ENCODE data around the gene PDZRN4. TPM values are rescaled to one million over a fixed set of nuclear protein-coding genes. Genes with fewer than 3 reads are reported as not detected.
"Not testable (repeated sequence)": the region's sequence is repeated elsewhere in the genome, so short reads cannot be mapped to it uniquely, and the experiment has no call there.

Gene PDZRN4
- total RNA-seq, 2 experiments from 2014 or later = not detected

DNA sequence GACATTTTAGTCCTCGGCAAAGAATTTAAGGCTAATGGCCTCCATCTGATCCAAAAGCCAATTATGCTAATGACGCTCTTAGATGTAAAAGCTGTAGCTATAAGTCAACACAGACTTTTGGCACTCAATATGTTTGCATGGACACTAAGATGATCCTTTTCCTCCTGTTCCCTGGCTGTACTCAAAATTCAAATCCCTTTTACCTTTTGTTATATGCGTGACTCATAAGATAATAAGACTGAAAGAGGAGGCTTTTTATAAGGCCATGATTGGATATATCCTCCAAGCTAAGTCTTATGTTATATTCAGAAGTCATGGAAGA is 89.8 kb downstream of the PDZRN4 start:
- no peaks in the 10 kb centered on the region for H3K4me1 Mint-ChIP-seq
- no peak overlapping the region for H3K4me3 Mint-ChIP-seq
- POLR2A ChIA-PET = no interaction called here
- CTCF ChIA-PET = interaction anchor here (2.7 kb wide), 1 partner anchor 746 kb away, joined by 19 read pairs; no protein-coding TSS in a partner anchor
- no peak overlapping the region for H3K27ac Mint-ChIP-seq
- no peaks in the 10 kb centered on the region for H3K36me3 Mint-ChIP-seq (ENCODE audit: low read depth)
- H3K9me3 Mint-ChIP-seq = no peaks in the 10 kb centered on the region
- H3K27me3 Mint-ChIP-seq = no peaks in the 10 kb centered on the region
- DNase-seq = no peak

DNA sequence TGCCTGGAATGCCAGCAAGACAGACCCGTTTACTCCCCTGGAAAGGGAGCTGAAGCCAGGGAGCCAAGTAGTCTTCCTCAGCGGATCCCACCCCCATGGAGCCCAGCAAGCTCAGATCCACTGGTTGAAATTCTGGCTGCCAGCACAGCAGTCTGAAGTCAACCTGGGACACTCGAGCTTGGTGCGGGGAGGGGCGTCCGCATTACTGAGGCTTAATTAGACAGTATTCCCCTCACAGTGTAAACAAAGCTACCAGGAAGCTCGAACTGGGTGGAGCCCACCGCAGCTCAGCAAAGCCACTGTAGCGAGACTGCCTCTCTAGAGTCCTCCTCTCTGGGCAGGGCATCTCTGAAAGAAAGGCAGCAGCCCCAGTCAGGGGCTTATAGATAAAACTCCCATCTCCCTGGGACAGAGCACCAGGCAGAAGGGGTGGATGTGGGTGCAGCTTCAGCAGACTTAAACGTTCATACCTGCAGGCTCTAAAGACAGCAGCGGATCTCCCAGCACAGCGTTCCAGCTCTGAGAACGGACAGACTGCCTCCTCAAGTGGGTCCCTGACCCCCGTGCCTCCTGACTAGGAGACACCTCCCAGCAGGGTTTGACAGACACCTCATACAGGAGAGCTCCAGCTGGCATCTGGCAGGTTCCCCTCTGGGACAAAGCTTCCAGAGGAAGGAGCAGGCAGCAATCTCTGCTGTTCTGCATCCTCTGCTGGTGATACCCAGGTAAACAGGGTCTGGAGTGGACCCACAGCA is 92.4 kb downstream of the PDZRN4 start:
- H3K27me3 Mint-ChIP-seq; DNase-seq; CTCF ChIA-PET; H3K36me3 Mint-ChIP-seq (ENCODE audit: low read depth); H3K9me3 Mint-ChIP-seq; H3K4me1 Mint-ChIP-seq; POLR2A ChIA-PET; H3K4me3 Mint-ChIP-seq; H3K27ac Mint-ChIP-seq: not testable (repeated sequence)

DNA sequence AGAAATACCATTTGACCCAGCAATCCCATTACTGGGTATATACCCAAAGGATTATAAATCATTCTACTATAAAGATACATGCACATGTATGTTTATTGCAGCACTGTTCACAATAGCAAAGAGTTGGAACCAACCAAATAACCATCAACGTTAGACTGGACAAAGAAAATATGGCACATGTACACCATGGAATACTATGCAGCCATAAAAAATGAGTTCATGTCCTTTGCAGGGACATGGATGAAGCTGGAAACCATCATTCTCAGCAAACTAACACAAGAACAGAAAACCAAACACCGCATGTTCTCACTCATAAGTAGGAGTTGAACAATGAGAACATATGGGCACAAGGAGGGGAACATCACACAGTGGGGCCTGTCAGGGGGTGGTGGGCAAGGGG is 97.3 kb downstream of the PDZRN4 start:
- H3K4me1 Mint-ChIP-seq; DNase-seq; POLR2A ChIA-PET; H3K36me3 Mint-ChIP-seq (ENCODE audit: low read depth); H3K27me3 Mint-ChIP-seq; H3K27ac Mint-ChIP-seq; CTCF ChIA-PET; H3K4me3 Mint-ChIP-seq; H3K9me3 Mint-ChIP-seq: not testable (repeated sequence)

DNA sequence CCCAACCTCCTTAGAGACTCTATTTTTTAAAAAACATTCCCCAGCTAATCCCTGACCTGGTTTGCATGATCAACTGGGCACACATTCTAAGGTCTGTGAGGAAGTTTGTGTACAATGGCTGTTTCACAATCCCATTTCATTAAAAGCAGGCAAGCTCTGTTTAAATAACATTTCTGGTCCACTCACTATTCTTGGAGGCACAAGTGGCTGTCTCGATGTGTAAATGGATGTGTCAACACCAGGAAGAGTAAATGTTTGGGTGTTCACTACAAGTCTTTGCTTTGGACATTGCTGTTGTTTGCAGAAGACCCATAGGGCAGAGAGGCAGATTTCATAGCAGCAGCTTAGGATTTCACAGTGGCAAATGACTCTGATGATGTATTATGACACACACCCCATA is 98.3 kb downstream of the PDZRN4 start:
- no peak for DNase-seq
- Mint-ChIP-seq H3K27me3 (no peaks in the 10 kb centered on the region), H3K27ac (no peak overlapping the region), H3K4me3 (no peak overlapping the region), H3K9me3 (no peaks in the 10 kb centered on the region), H3K4me1 (no peaks in the 10 kb centered on the region), H3K36me3 (ENCODE audit: low read depth) (no peaks in the 10 kb centered on the region)
- ChIA-PET POLR2A (no interaction called here), CTCF (no interaction called here)

DNA sequence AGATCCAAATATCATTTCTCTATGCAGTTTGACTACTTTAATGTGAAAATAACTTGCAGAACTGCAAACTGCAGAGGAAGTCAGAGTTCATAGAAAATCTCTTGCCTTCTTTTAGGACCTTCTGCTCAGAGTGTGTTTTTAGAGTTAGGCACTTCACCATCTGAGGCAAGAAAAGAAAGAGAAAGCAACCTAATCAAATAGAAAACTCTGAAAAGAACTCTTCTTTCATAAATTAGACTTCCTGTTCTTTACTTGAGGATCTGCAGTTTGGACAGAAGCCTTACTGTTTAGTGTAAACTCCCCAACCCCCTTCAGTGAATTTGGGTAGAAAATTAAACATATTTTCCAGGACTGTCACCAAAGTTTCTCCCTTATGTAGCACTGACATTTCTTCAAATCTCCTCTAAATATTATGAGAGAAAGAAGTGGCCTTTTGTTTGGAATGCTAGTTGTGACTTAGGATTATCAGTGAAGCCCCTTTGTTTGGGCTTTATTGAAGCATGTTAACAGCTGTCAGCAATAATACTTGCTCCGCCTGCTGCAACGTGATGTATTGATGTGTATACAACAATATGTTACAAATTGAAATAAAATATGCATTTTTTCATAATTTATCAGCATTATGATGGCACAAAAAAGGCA is 99.5 kb downstream of the PDZRN4 start:
- H3K27ac Mint-ChIP-seq = no peak overlapping the region
- H3K4me3 Mint-ChIP-seq = no peak overlapping the region
- ChIA-PET POLR2A (no interaction called here), CTCF (no interaction called here)
- no peaks in the 10 kb centered on the region for H3K4me1 Mint-ChIP-seq
- H3K27me3 Mint-ChIP-seq = no peaks in the 10 kb centered on the region
- no peaks in the 10 kb centered on the region for H3K36me3 Mint-ChIP-seq (ENCODE audit: low read depth)
- DNase-seq = no peak
- H3K9me3 Mint-ChIP-seq = no peaks in the 10 kb centered on the region

DNA sequence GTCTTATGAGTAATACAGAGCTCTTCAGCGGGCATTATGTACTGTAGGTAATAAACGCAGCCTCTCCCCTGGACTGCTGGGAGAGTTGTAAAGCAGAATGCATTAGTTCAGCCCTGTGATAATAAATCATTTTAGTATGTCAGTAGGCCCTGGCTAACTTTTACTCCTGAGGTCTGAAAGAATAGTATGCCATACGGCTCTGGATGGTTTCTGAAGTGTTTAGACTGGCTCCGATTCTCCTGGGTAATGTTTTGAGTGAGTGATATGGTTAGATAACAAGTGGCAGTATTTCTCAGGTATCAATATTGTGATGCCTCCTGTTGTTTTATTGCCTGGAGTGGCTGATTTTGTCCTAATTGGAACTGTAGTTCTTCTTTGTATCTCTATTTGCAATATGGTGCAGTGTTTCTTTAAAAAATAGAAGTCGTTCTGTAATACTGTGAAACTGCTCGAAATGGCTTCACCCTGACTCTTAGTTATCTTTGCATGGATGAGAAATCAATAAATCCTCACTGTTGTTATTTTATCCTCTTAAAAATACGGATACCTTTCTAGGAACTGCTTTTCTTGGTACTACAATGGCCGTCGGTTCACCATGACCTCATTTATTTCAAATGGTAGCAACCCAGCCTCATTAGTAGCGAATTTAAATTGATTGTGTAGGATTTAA is 100.2 kb downstream of the PDZRN4 start:
- Mint-ChIP-seq H3K27ac (no peak overlapping the region), H3K36me3 (ENCODE audit: low read depth) (no peaks in the 10 kb centered on the region), H3K4me3 (no peak overlapping the region), H3K4me1 (no peaks in the 10 kb centered on the region), H3K27me3 (no peaks in the 10 kb centered on the region), H3K9me3 (no peaks in the 10 kb centered on the region)
- ChIA-PET POLR2A (no interaction called here), CTCF (no interaction called here)
- DNase-seq = no peak

DNA sequence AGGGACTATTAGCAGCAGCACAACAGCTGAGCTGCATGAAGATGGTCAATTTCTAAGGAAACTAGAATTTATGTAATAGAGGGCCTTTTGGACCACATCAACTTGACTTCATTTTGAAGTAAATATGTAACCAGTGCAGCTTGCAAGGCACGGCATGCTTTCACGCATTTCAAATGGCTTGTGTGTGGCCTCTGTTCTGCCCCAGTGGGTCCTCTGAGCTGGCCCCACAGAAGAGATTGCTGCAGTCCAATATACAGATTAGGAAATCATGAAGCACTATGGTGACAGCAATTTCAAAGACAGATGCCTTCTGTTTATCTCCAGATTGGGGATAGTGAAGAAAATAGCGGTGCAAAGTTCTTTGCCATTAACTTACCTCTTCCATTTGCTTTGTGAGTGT is 101.4 kb downstream of the PDZRN4 start:
- no peak for DNase-seq
- H3K27me3 Mint-ChIP-seq = no peaks in the 10 kb centered on the region
- POLR2A ChIA-PET = no interaction called here
- H3K9me3 Mint-ChIP-seq = no peaks in the 10 kb centered on the region
- H3K4me3 Mint-ChIP-seq = no peak overlapping the region
- H3K4me1 Mint-ChIP-seq = no peaks in the 10 kb centered on the region
- H3K36me3 Mint-ChIP-seq (ENCODE audit: low read depth) = no peaks in the 10 kb centered on the region
- H3K27ac Mint-ChIP-seq = no peak overlapping the region
- CTCF ChIA-PET = no interaction called here

DNA sequence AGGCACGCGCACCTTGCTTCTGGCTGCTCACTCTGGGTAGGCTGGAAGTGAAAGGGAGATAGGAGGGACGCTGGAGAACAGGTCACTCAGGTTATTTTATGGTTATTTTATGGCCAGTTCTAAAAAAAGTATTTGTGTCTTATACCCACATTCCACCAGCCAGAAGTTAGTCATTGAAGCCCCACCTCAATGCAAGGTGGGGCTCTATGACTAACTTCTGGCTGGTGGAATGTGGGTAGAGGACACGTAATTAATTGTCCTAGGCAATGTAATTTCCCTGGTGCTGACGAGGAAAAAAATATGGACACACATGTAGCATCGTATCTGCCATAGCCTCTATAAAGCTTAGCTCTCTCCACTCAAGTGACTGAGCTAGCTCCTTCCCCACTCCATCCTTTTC is 104.9 kb downstream of the PDZRN4 start:
- CTCF ChIA-PET = no interaction called here
- no peaks in the 10 kb centered on the region for H3K4me1 Mint-ChIP-seq
- H3K27ac Mint-ChIP-seq = no peak overlapping the region
- no peak overlapping the region for H3K4me3 Mint-ChIP-seq
- DNase-seq = no peak
- H3K27me3 Mint-ChIP-seq = no peaks in the 10 kb centered on the region
- POLR2A ChIA-PET = interaction anchor here (0.7 kb wide), 1 partner anchor 16 kb away, joined by 3 read pairs; no protein-coding TSS in a partner anchor
- no peaks in the 10 kb centered on the region for H3K36me3 Mint-ChIP-seq (ENCODE audit: low read depth)
- H3K9me3 Mint-ChIP-seq = no peaks in the 10 kb centered on the region

DNA sequence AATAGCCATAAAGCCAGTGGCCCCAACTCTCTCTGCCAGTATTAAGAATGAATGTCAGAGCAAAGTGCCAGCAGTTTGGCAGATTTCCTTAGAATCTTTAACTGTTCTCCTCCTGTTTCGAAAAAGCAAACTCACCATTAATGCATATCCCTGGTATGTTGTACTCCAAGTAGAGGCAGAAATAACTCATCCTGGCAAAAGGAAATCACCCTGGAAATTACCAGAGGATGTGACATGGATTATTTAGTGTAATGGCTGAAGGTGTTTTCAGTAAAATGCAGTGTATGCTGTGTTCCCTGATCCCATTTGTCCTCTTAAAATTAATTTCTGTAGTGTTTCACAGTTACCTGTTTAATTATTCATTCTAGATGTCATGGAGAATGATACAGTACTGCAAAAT is 105.3 kb downstream of the PDZRN4 start:
- no peak for DNase-seq
- POLR2A ChIA-PET = interaction anchor here (0.7 kb wide), 1 partner anchor 16 kb away, joined by 3 read pairs; no protein-coding TSS in a partner anchor
- Mint-ChIP-seq H3K27ac (no peak overlapping the region), H3K4me1 (no peaks in the 10 kb centered on the region), H3K27me3 (no peaks in the 10 kb centered on the region), H3K36me3 (ENCODE audit: low read depth) (no peaks in the 10 kb centered on the region), H3K4me3 (no peak overlapping the region), H3K9me3 (no peaks in the 10 kb centered on the region)
- CTCF ChIA-PET = no interaction called here

DNA sequence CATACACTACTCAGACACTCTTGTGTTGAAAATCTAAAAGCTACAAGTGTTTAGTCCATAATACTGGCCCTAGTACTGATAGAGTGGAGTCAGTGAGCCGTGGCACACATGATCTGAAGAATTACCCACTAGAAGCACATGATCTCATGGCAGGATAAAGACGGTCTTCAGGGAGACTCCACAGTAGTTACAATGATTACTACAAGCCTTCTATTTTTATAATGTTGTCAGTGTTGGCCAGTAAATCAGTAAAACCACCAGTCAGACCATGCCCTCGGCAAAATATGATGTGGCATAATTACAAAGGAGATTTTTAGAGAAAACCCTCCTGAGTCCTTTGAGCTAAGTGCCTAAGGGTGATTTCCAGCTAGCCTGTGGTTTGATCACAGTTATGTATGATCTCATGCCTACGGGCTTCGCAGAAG is 114.9 kb downstream of the PDZRN4 start:
- Mint-ChIP-seq H3K9me3 (no peaks in the 10 kb centered on the region), H3K27me3 (no peaks in the 10 kb centered on the region), H3K36me3 (ENCODE audit: low read depth) (no peaks in the 10 kb centered on the region), H3K4me1 (no peaks in the 10 kb centered on the region), H3K27ac (no peak overlapping the region), H3K4me3 (no peak overlapping the region)
- DNase-seq = no peak
- ChIA-PET CTCF (no interaction called here), POLR2A (interaction anchor here (1.3 kb wide), 1 partner anchor 26 kb away, joined by 3 read pairs; no protein-coding TSS in a partner anchor)

DNA sequence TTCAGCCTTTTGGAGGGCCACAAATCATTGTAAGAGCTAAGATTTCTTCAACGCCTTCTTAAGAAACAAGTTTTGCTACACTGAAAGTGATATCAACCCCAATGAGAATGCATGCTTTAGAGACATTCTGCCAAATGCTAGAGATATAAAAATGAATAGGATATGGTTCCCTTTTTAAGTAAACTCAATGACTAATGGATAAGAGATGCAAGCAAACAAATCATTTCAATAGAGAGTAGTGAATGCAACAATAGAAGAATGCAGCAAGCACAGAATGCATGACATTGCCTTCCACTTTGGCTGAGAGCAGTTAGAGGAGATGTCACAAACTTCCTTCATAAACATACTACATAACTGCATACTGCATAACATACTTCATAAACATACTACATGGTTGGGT is 116.4 kb downstream of the PDZRN4 start:
- H3K4me1 Mint-ChIP-seq = no peaks in the 10 kb centered on the region
- no peaks in the 10 kb centered on the region for H3K9me3 Mint-ChIP-seq
- no peaks in the 10 kb centered on the region for H3K27me3 Mint-ChIP-seq
- POLR2A ChIA-PET = no interaction called here
- no peak overlapping the region for H3K27ac Mint-ChIP-seq
- no peaks in the 10 kb centered on the region for H3K36me3 Mint-ChIP-seq (ENCODE audit: low read depth)
- no peak for DNase-seq
- H3K4me3 Mint-ChIP-seq = no peak overlapping the region
- CTCF ChIA-PET = no interaction called here

DNA sequence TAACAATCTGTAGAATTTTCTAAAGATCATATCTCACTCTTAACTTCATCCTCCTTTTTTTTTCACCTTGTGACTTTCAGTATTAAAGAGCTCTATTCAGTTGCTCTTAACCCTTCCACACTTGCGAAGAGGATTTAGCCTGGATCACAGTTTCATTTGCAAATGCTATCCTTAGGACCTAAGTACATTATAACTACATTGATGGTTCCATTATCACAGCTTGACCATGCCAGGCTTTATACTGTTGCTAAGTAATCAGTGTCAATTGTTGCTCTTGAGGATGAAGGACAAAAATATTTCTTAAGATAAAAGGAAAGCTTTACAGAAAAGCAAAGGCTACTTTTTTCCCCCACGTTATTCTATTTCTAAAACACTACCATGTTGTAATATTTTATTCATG is 122.2 kb downstream of the PDZRN4 start:
- Mint-ChIP-seq H3K9me3 (no peaks in the 10 kb centered on the region), H3K4me3 (no peak overlapping the region), H3K4me1 (no peaks in the 10 kb centered on the region), H3K27me3 (no peaks in the 10 kb centered on the region), H3K27ac (no peak overlapping the region), H3K36me3 (ENCODE audit: low read depth) (no peaks in the 10 kb centered on the region)
- ChIA-PET CTCF (no interaction called here), POLR2A (no interaction called here)
- no peak for DNase-seq

DNA sequence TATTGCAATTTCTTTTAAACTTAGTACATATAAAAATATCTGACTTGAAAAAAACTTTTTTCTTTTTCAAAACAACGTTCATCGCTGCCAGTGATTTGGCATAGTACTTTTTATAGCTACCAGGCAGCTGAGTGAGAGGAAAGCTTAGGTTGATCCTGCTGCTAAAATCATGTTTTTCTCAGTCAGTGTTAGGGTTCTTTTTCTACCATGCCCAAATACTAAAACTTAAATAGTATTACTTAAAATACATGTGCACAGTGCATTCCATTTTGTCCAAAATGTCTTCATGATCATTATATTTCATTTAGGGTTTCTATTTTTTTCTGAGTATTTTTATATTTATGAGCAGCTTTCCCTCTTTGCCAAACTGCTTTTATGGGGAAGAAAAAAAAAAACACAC is 123.8 kb downstream of the PDZRN4 start:
- Mint-ChIP-seq H3K36me3 (ENCODE audit: low read depth) (no peaks in the 10 kb centered on the region), H3K27me3 (no peaks in the 10 kb centered on the region), H3K4me1 (no peaks in the 10 kb centered on the region), H3K27ac (no peak overlapping the region), H3K9me3 (no peaks in the 10 kb centered on the region), H3K4me3 (no peak overlapping the region)
- no peak for DNase-seq
- POLR2A ChIA-PET = no interaction called here
- CTCF ChIA-PET = no interaction called here

DNA sequence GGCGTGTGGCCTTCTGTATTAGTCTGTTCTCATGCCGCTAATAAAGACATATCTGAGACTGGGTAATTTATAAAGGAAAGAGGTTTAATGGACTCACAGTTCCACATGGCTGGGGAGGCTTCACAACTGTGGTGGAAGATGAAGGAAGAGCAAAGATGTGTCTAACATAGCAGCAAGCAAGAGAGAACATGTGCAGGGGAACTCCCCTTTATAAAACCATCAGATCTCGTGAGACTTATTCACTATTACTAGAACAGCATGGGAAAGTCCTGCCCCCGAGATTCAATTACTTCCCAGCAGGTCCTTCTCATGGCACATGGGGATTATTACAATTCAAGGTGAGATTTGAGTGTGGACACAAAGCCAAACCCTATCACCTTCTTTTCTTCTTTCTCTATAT is 124.3 kb downstream of the PDZRN4 start:
- POLR2A ChIA-PET; H3K4me3 Mint-ChIP-seq; H3K36me3 Mint-ChIP-seq (ENCODE audit: low read depth); CTCF ChIA-PET; H3K27me3 Mint-ChIP-seq; H3K27ac Mint-ChIP-seq; H3K4me1 Mint-ChIP-seq; H3K9me3 Mint-ChIP-seq; DNase-seq: not testable (repeated sequence)
